Ishikawa (cell line): ENCODE results near the gene MUC2.

Experiments
- EGR1 ChIP-seq: IDR thresholded peaks from 2 replicates; pipeline ENCODE4 v1.6.1; 2012
- EP300 ChIP-seq: IDR thresholded peaks from 2 replicates; pipeline ENCODE4 v1.6.1; 2012; ENCODE audit warnings: borderline replicate concordance
- YY1 ChIP-seq: IDR thresholded peaks from 2 replicates; pipeline ENCODE4 v1.6.1; 2012; ENCODE audit warnings: low read depth
- ZBTB7A ChIP-seq: IDR thresholded peaks from 2 replicates; pipeline ENCODE4 v1.6.1; 2012; ENCODE audit warnings: low read depth
- TF ChIP-seq, protein P1 (sequence below): IDR thresholded peaks from 2 replicates; pipeline ENCODE4 v1.6.1; 2012
- TF ChIP-seq, protein P2 (sequence below): IDR thresholded peaks from 2 replicates; pipeline ENCODE4 v1.6.1; 2012; ENCODE audit warnings: low read depth, mild to moderate bottlenecking

DNA sequence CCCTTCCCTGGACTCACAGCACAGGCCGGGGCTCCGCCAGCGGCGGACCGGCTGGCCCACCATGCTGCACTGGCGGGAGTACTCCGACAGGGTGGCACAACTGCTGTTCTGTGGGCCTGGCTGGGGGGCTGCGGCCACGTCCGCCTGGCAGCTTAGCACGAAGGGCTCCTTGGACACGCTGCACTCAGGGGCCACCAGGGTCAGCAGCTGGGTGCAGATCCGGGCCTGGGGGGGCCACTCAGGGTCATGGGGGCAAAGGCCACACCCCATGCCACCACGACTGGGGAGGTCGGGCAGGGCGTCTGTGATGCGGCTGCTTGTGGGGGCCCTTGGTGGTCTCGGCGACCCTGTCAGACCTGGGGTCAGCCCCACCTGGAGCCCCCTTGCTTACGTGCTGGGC, 44.1 kb upstream of the MUC2 start:
- TF ChIP-seq EP300, result no peak
- TF ChIP-seq EGR1, result no peak
- no peak for TF ChIP-seq ZBTB7A
- TF ChIP-seq, protein P1, sequence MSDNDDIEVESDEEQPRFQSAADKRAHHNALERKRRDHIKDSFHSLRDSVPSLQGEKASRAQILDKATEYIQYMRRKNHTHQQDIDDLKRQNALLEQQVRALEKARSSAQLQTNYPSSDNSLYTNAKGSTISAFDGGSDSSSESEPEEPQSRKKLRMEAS, result no peak
- TF ChIP-seq, protein P2, sequence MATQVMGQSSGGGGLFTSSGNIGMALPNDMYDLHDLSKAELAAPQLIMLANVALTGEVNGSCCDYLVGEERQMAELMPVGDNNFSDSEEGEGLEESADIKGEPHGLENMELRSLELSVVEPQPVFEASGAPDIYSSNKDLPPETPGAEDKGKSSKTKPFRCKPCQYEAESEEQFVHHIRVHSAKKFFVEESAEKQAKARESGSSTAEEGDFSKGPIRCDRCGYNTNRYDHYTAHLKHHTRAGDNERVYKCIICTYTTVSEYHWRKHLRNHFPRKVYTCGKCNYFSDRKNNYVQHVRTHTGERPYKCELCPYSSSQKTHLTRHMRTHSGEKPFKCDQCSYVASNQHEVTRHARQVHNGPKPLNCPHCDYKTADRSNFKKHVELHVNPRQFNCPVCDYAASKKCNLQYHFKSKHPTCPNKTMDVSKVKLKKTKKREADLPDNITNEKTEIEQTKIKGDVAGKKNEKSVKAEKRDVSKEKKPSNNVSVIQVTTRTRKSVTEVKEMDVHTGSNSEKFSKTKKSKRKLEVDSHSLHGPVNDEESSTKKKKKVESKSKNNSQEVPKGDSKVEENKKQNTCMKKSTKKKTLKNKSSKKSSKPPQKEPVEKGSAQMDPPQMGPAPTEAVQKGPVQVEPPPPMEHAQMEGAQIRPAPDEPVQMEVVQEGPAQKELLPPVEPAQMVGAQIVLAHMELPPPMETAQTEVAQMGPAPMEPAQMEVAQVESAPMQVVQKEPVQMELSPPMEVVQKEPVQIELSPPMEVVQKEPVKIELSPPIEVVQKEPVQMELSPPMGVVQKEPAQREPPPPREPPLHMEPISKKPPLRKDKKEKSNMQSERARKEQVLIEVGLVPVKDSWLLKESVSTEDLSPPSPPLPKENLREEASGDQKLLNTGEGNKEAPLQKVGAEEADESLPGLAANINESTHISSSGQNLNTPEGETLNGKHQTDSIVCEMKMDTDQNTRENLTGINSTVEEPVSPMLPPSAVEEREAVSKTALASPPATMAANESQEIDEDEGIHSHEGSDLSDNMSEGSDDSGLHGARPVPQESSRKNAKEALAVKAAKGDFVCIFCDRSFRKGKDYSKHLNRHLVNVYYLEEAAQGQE, result no peak
- TF ChIP-seq YY1, result no peak
